Right atrium auricular region (tissue), 2 donors: Measurements from ENCODE around the gene OSM. TPM values are rescaled to one million over a fixed set of nuclear protein-coding genes. Genes with fewer than 3 reads are reported as not detected.
A peak's percentile ranks its signal among the peaks of the same experiment; 100 is the strongest.

Source experiments
- DNase-seq: peaks from one replicate; pipeline ENCODE4 v3.0.0-alpha.2; 2019; ENCODE audit warnings: low spot score
- H3K27ac ChIP-seq, 2 donors: fragments of 200-600 bp; sonication (generic); 1 replicate in 1 of 2; 2 replicates in 1 of 2; pipeline ENCODE4 v1.5.1; 2016 to 2019
- H3K27me3 ChIP-seq, 2 donors: fragments of 200-600 bp; sonication (generic); one replicate each; pipeline versions ENCODE4 v1.5.1 to v1.6.0; 2017 to 2019
- H3K36me3 ChIP-seq: fragments of 200-600 bp; sonication (generic); one replicate; pipeline ENCODE4 v1.5.1; 2016
- H3K4me1 ChIP-seq, 2 donors: fragments of 200-600 bp; sonication (generic); one replicate each; pipeline versions ENCODE4 v1.5.1 to v1.6.0; 2017 to 2019
- H3K4me3 ChIP-seq, 2 donors: fragments of 200-600 bp; sonication (generic); 1 replicate in 1 of 2; 2 replicates in 1 of 2; pipeline ENCODE4 v1.5.1; 2017 to 2019; ENCODE audit warnings: mild to moderate bottlenecking in 1 of 2, moderate library complexity in 1 of 2
- H3K9me3 ChIP-seq, 2 donors: fragments of 200-600 bp; sonication (generic); one replicate each; pipeline ENCODE4 v1.5.1; 2019
- total RNA-seq, 2 donors: library from RNA; depleted of rRNA; stranded (reverse); fragments of >200 nt; gene quantifications; one replicate each; pipeline ENCODE4 v1.1.0, GENCODE V29; 2016
- TF ChIP-seq, protein P1 (sequence below), 2 donors: fragments of 200-600 bp; sonication (generic); IDR thresholded peaks; one replicate each; pipeline ENCODE4 v1.5.1; 2019; ENCODE audit warnings: antibody characterized with exemption in 2 of 2

OSM gene
- total RNA-seq, 2 donors from 2014 or later = 0.63 to 1.6 TPM

- Histone ChIP-seq H3K4me1 (peaks cover 0 to 47% of the 10 kb centered on the region in 2 donors), H3K36me3 (peaks cover 52% of the 10 kb centered on the region), H3K27ac (peak overlapping the region; percentile 93 to 95), H3K4me3 (no peak overlapping the region), H3K27me3 (no peaks in the 10 kb centered on the region), H3K9me3 (no peaks in the 10 kb centered on the region)
- no peak for DNase-seq
- TF ChIP-seq, protein P1, sequence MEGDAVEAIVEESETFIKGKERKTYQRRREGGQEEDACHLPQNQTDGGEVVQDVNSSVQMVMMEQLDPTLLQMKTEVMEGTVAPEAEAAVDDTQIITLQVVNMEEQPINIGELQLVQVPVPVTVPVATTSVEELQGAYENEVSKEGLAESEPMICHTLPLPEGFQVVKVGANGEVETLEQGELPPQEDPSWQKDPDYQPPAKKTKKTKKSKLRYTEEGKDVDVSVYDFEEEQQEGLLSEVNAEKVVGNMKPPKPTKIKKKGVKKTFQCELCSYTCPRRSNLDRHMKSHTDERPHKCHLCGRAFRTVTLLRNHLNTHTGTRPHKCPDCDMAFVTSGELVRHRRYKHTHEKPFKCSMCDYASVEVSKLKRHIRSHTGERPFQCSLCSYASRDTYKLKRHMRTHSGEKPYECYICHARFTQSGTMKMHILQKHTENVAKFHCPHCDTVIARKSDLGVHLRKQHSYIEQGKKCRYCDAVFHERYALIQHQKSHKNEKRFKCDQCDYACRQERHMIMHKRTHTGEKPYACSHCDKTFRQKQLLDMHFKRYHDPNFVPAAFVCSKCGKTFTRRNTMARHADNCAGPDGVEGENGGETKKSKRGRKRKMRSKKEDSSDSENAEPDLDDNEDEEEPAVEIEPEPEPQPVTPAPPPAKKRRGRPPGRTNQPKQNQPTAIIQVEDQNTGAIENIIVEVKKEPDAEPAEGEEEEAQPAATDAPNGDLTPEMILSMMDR (IDR thresholded peaks at IDR 0.05) = no peak
Observed at GRCh38 chr22:30292069-30292970, 25.7 kb upstream of the OSM start.

DNA sequence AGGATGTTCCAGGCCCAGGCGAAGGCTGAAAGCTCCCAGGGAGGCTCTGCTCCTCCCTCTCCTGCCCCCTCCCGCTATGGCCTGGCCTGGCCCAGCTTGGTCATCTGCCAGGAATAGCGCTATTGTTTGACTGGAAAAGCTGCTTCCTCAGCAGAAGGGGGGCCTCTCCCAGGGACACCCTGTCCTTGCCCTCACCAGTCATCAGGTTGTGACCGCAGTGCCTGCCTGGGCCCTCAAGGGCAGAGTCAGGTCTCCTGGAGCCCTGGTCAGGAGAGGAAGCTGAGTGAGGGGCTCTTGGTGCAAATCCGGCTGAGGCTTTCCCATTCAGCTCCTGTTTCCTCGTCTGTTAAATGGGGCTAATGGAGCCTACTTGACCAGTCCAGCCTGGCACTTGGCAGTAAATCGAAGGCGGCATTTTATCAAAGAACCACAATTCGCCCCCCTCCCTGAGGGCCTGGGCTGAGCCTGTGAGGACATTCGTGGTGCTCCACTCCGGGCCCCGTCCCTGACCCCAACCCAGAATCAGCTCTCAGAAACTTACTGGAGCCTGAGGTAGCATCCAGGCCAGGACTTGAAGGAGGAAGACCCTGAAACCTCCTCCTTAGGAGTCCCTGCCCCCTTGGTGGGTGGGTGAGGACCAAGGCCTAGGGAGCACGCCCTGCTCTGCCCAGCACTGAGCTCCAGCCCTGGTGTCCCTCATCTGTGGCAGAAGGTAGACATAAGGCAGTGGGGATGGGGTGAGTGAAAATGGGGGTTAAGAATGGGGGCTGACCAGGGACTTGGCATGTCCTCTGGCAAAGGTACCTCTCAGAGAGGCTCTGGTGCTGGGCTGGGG, 24.6 kb upstream of the OSM start:
- TF ChIP-seq, protein P1 (IDR thresholded peaks at IDR 0.05) = no peak
- Histone ChIP-seq H3K9me3 (no peaks in the 10 kb centered on the region), H3K4me1 (peaks cover 0 to 50% of the 10 kb centered on the region in 2 donors), H3K27ac (peak overlapping the region; percentile 93 to 95), H3K36me3 (peaks cover 42% of the 10 kb centered on the region), H3K4me3 (no peak overlapping the region), H3K27me3 (no peaks in the 10 kb centered on the region)
- DNase-seq = peak; percentile 94

GRCh38 chr22:30290342-30291057, 23.8 kb upstream of the OSM start:
- Histone ChIP-seq H3K4me1 (peaks cover 0 to 50% of the 10 kb centered on the region in 2 donors), H3K27ac (peak overlapping the region; percentile 93 to 95), H3K4me3 (peak overlapping the region in 1 of 2 donors; percentile 98), H3K36me3 (peaks cover 36% of the 10 kb centered on the region), H3K27me3 (no peaks in the 10 kb centered on the region), H3K9me3 (no peaks in the 10 kb centered on the region)
- DNase-seq = peak; percentile 80
- TF ChIP-seq, protein P1 (IDR thresholded peaks at IDR 0.05) = no peak

DNA sequence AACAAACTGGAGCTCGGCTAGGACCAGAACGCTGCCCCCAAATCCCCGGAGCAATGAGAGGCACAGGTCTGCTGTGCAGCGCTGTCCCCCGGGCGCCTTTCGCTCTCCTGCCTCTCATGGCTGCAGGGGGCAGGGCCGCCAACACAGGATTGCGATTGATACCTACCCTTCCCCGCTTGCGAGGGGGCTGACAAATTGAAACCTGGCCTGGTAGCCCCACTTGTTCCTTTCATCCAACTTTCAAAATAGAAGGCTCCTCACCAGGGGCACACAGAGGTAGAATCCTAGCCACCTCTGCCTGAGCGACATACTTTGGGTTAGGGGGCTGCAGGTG, 23.3 kb upstream of the OSM start:
- Histone ChIP-seq H3K27ac (peak overlapping the region; percentile 93 to 95), H3K4me1 (peaks cover 0 to 50% of the 10 kb centered on the region in 2 donors), H3K27me3 (no peaks in the 10 kb centered on the region), H3K4me3 (peak overlapping the region; percentile 94 to 98), H3K9me3 (no peaks in the 10 kb centered on the region), H3K36me3 (peaks cover 32% of the 10 kb centered on the region)
- DNase-seq = no peak
- TF ChIP-seq, protein P1 (IDR thresholded peaks at IDR 0.05) = no peak

GRCh38 chr22:30289141-30289979, 22.7 kb upstream of the OSM start, which contains the start of gene CASTOR1:
CASTOR1 (minus strand) TSS chr22:30289505; CDS start chr22:30289497, 8 bp downstream.
- peak; percentile 99 for DNase-seq
- Histone ChIP-seq H3K27ac (peak within 1 kb of the TSS; percentile 93 to 95), H3K9me3 (no peaks in the 10 kb centered on the region), H3K4me1 (peaks cover 0 to 50% of the 10 kb centered on the region in 2 donors), H3K36me3 (peaks cover 26% of the 10 kb centered on the region), H3K27me3 (no peaks in the 10 kb centered on the region), H3K4me3 (peak within 1 kb of the TSS; percentile 94 to 98)
- TF ChIP-seq, protein P1 (IDR thresholded peaks at IDR 0.05) = no peak
